ENCODE data around the gene DKKL1. TPM values are rescaled to one million over a fixed set of nuclear protein-coding genes. Genes with fewer than 3 reads are reported as not detected.
"Not testable (repeated sequence)": the region's sequence is repeated elsewhere in the genome, so short reads cannot be mapped to it uniquely, and the experiment has no call there.

DKKL1 gene
- total RNA-seq, 2 experiments from 2014 or later, result not detected

- ChIA-PET POLR2A (no interaction called here), CTCF (no interaction called here)
Observed at GRCh38 chr19:49356382-49356781, 7.3 kb upstream of the DKKL1 start.

- ChIA-PET POLR2A (no interaction called here), CTCF (interaction anchor here (0.7 kb wide), 1 partner anchor 1287 kb away, joined by 4 read pairs; no protein-coding TSS in a partner anchor)
Observed at GRCh38 chr19:49357186-49357585, 6.5 kb upstream of the DKKL1 start.

- POLR2A ChIA-PET, result no interaction called here
Observed at GRCh38 chr19:49359851-49360820, 3.5 kb upstream of the DKKL1 start.

GRCh38 chr19:49361438-49362047, 2.1 kb upstream of the DKKL1 start:
- ChIA-PET CTCF (no interaction called here), POLR2A (interaction anchor here (0.6 kb wide), 2 partner anchors 109 to 734 kb away, joined by 4 to 6 read pairs; no protein-coding TSS in a partner anchor)

More at GRCh38 chr19:49359851-49360820, 3.5 kb upstream of the DKKL1 start:
- CTCF ChIA-PET, result no interaction called here

GRCh38 chr19:49362048-49362928, 1.4 kb upstream of the DKKL1 start, which contains the start of gene TEAD2:
TEAD2 (minus strand) TSS chr19:49362416; CDS start chr19:49360075, 2,341 bp downstream.
- ChIA-PET CTCF (no interaction called here), POLR2A (interaction anchor here (0.6 kb wide), 1 partner anchor 734 kb away, joined by 4 read pairs; no protein-coding TSS in a partner anchor)

GRCh38 chr19:49362929-49363267, 779 bp upstream of the DKKL1 start:
- POLR2A ChIA-PET, result no interaction called here
- CTCF ChIA-PET, result no interaction called here

- CTCF ChIA-PET, result interaction anchor here (0.7 kb wide), 2 partner anchors 64 to 384 kb away, joined by 3 read pairs; no protein-coding TSS in a partner anchor
Observed at GRCh38 chr19:49364083-49364737, 533 bp downstream of the DKKL1 start.

GRCh38 chr19:49366110-49366509, 2.4 kb downstream of the DKKL1 start:
- POLR2A ChIA-PET, result no interaction called here
- CTCF ChIA-PET, result no interaction called here

More at GRCh38 chr19:49364083-49364737, 533 bp downstream of the DKKL1 start:
- POLR2A ChIA-PET, result interaction anchor here (0.5 kb wide), 1 partner anchor 131 kb away, joined by 3 read pairs; no protein-coding TSS in a partner anchor

- CTCF ChIA-PET, result no interaction called here
- POLR2A ChIA-PET, result no interaction called here
Observed at GRCh38 chr19:49368711-49369358, 5.2 kb downstream of the DKKL1 start.

GRCh38 chr19:49371184-49371583, 7.5 kb downstream of the DKKL1 start:
- ChIA-PET CTCF (no interaction called here), POLR2A (no interaction called here)

- CTCF ChIA-PET, result interaction anchor here (1.2 kb wide), 1 partner anchor 46 kb away, joined by 3 read pairs; no protein-coding TSS in a partner anchor
- POLR2A ChIA-PET, result not testable (repeated sequence)
Observed at GRCh38 chr19:49373174-49373573, 9.5 kb downstream of the DKKL1 start.

- CTCF ChIA-PET, result interaction anchor here (0.7 to 2.1 kb wide), 4 partner anchors 17 to 594 kb away, joined by 3 to 6 read pairs (median 3); no protein-coding TSS in a partner anchor
- POLR2A ChIA-PET, result no interaction called here
Observed at GRCh38 chr19:49374665-49375434, 11.2 kb downstream of the DKKL1 start.

GRCh38 chr19:49378512-49378911, 14.8 kb downstream of the DKKL1 start:
- POLR2A ChIA-PET, result no interaction called here

GRCh38 chr19:49380391-49380790, 16.7 kb downstream of the DKKL1 start:
- ChIA-PET CTCF (no interaction called here), POLR2A (no interaction called here)

More at GRCh38 chr19:49378512-49378911, 14.8 kb downstream of the DKKL1 start:
- CTCF ChIA-PET, result interaction anchor here (0.5 kb wide), 1 partner anchor 56 kb away, joined by 4 read pairs; no protein-coding TSS in a partner anchor

GRCh38 chr19:49382639-49383038, 19.0 kb downstream of the DKKL1 start:
- CTCF ChIA-PET, result no interaction called here
- POLR2A ChIA-PET, result no interaction called here

GRCh38 chr19:49383599-49383998, 19.9 kb downstream of the DKKL1 start:
- ChIA-PET POLR2A (no interaction called here), CTCF (interaction anchor here (0.5 to 1.6 kb wide), 4 partner anchors 23 to 427 kb away, joined by 3 to 4 read pairs (median 4); partner anchors contain the start of gene FLT3LG)

GRCh38 chr19:49387936-49388372, 24.3 kb downstream of the DKKL1 start, which contains the start of gene KASH5:
KASH5 (plus strand) TSS chr19:49388249; CDS start chr19:49390884, 2,635 bp downstream.
- ChIA-PET CTCF (interaction anchor here (0.6 to 0.9 kb wide), 4 partner anchors 20 to 163 kb away, joined by 3 to 4 read pairs (median 3); no protein-coding TSS in a partner anchor), POLR2A (no interaction called here)

Data from activated CD8-positive, alpha-beta memory T cell treated with anti-CD3 and anti-CD28 coated beads for 36 hours (primary cell).